ENCODE data around the gene EPN3. TPM values are rescaled to one million over a fixed set of nuclear protein-coding genes. Genes with fewer than 3 reads are reported as not detected.

Gene EPN3
- total and polyA plus RNA-seq, 2 donors (not counting 1 experiment from before 2014, with no cell fraction given) = not detected

GRCh38 chr17:50505591-50506130 is 26.9 kb upstream of the EPN3 start:
- no peaks in the 10 kb centered on the region for H3K9me3 Mint-ChIP-seq (ENCODE audit: insufficient read depth)
- DNase-seq = no peak
- no peaks in the 10 kb centered on the region for H3K27me3 Mint-ChIP-seq
- Histone ChIP-seq H3K27me3 (replicated peaks in 1 of 4; ENCODE audit: control extremely low read depth in 1 of 4, control insufficient read depth in 3 of 4, insufficient read depth in 4 of 4, low read length in 3 of 4) (peaks cover 0 to 8% (median 3%) of the 10 kb centered on the region in 4 experiments), H3K4me1 (ENCODE audit: control insufficient read depth in 2 of 2, insufficient read depth in 2 of 2, low read length in 2 of 2) (peaks cover 9 to 14% of the 10 kb centered on the region in 2 donors), H3K4me3 (ENCODE audit: control extremely low read depth in 1 of 5, extremely low read depth in 1 of 5, insufficient read depth in 1 of 5, low read depth in 2 of 5, low read length in 4 of 5) (no peak overlapping the region), H3K9ac (ENCODE audit: low read length) (no peak overlapping the region), H2AFZ (ENCODE audit: insufficient read depth, low read depth, low read length, poor library complexity, severe bottlenecking) (no peak overlapping the region), H3K9me3 (ENCODE audit: control extremely low read depth in 1 of 3, control insufficient read depth in 2 of 3, insufficient read depth in 1 of 3, low read length in 2 of 3) (peaks cover 0 to 3% (median 0%) of the 10 kb centered on the region in 3 donors), H3K79me2 (ENCODE audit: control insufficient read depth, insufficient read depth, low read length) (no peaks in the 10 kb centered on the region), H4K20me1 (ENCODE audit: control insufficient read depth, insufficient read depth, low read length, poor library complexity, severe bottlenecking) (no peaks in the 10 kb centered on the region), H3K4me2 (replicated peaks; ENCODE audit: low read depth, low read length, poor library complexity, severe bottlenecking) (no peak overlapping the region), H3K36me3 (replicated peaks in 1 of 2; ENCODE audit: control extremely low read depth in 1 of 2, control insufficient read depth in 1 of 2, extremely low read depth in 1 of 2, insufficient read depth in 2 of 2, low read length in 1 of 2) (no peaks in the 10 kb centered on the region), H3K27ac (ENCODE audit: low read length in 2 of 2) (no peak overlapping the region)
- no peak overlapping the region for H3K4me3 Mint-ChIP-seq
- intact Hi-C loops (cut with micrococcal nuclease) = no loop called here
- H3K27ac Mint-ChIP-seq = no peak overlapping the region
- ChIA-PET CTCF (interaction anchor here (1.5 to 2.9 kb wide), 2 partner anchors 37 to 143 kb away, joined by 4 to 8 read pairs; no protein-coding TSS in a partner anchor), POLR2A (no interaction called here)
- ATAC-seq (ENCODE audit: low read depth) = no peak
- H3K4me1 Mint-ChIP-seq = peaks cover 18% of the 10 kb centered on the region
- TF ChIP-seq CTCF (IDR thresholded peaks at IDR 0.05) (no peak), EZH2 (IDR thresholded peaks at IDR 0.05; ENCODE audit: borderline replicate concordance, insufficient read depth, low read depth, low read length, poor library complexity, severe bottlenecking) (no peak)
- 66% methylated on average over 5 of the region's 7 CpGs for WGBS (ENCODE audit: insufficient coverage)

GRCh38 chr17:50506298-50506697 is 26.2 kb upstream of the EPN3 start:
- Mint-ChIP-seq H3K9me3 (ENCODE audit: insufficient read depth) (no peaks in the 10 kb centered on the region), H3K4me1 (peaks cover 23% of the 10 kb centered on the region), H3K27ac (peak overlapping the region; percentile 56), H3K4me3 (peak overlapping the region; percentile 26), H3K27me3 (no peaks in the 10 kb centered on the region)
- no peaks in the 10 kb centered on the region for H4K20me1 ChIP-seq (ENCODE audit: control insufficient read depth, insufficient read depth, low read length, poor library complexity, severe bottlenecking)
- ATAC-seq (ENCODE audit: low read depth) (no peak), DNase-seq (no peak)
- H3K9ac ChIP-seq (ENCODE audit: low read length) = no peak overlapping the region
- POLR2A ChIA-PET = no interaction called here
- CTCF ChIA-PET = interaction anchor here (0.7 to 1.8 kb wide), 4 partner anchors 17 to 144 kb away, joined by 3 to 10 read pairs (median 4); partner anchors contain the start of gene RSAD1
- TF ChIP-seq CTCF (IDR thresholded peaks at IDR 0.05) (no peak), EZH2 (IDR thresholded peaks at IDR 0.05; ENCODE audit: borderline replicate concordance, insufficient read depth, low read depth, low read length, poor library complexity, severe bottlenecking) (no peak)
- H3K27me3 ChIP-seq (replicated peaks in 1 of 4; ENCODE audit: control extremely low read depth in 1 of 4, control insufficient read depth in 3 of 4, insufficient read depth in 4 of 4, low read length in 3 of 4) = peaks cover 0 to 8% (median 3%) of the 10 kb centered on the region in 4 experiments
- 91% methylated on average over 5 of the region's 7 CpGs for WGBS (ENCODE audit: insufficient coverage)
- no peaks in the 10 kb centered on the region for H3K79me2 ChIP-seq (ENCODE audit: control insufficient read depth, insufficient read depth, low read length)
- H3K4me3 ChIP-seq (ENCODE audit: control extremely low read depth in 1 of 5, extremely low read depth in 1 of 5, insufficient read depth in 1 of 5, low read depth in 2 of 5, low read length in 4 of 5) = no peak overlapping the region
- H3K4me2 ChIP-seq (replicated peaks; ENCODE audit: low read depth, low read length, poor library complexity, severe bottlenecking) = no peak overlapping the region
- peaks cover 0 to 3% (median 0%) of the 10 kb centered on the region in 3 donors for H3K9me3 ChIP-seq (ENCODE audit: control extremely low read depth in 1 of 3, control insufficient read depth in 2 of 3, insufficient read depth in 1 of 3, low read length in 2 of 3)
- intact Hi-C loops (cut with micrococcal nuclease) = no loop called here
- H3K27ac ChIP-seq (ENCODE audit: low read length in 2 of 2) = no peak overlapping the region
- peaks cover 9 to 16% of the 10 kb centered on the region in 2 donors for H3K4me1 ChIP-seq (ENCODE audit: control insufficient read depth in 2 of 2, insufficient read depth in 2 of 2, low read length in 2 of 2)
- no peak overlapping the region for H2AFZ ChIP-seq (ENCODE audit: insufficient read depth, low read depth, low read length, poor library complexity, severe bottlenecking)
- no peaks in the 10 kb centered on the region for H3K36me3 ChIP-seq (replicated peaks in 1 of 2; ENCODE audit: control extremely low read depth in 1 of 2, control insufficient read depth in 1 of 2, extremely low read depth in 1 of 2, insufficient read depth in 2 of 2, low read length in 1 of 2)

Data from B cell (primary cell).